H9 (cell line): ENCODE data around the gene PCCA. TPM values are rescaled to one million over a fixed set of nuclear protein-coding genes. Genes with fewer than 3 reads are reported as not detected.
A peak's percentile ranks its signal among the peaks of the same experiment; 100 is the strongest.

Experiments used
- DNase-seq: peaks from one replicate; pipeline ENCODE4 v3.0.0-alpha.2; 2017
- H2AFZ ChIP-seq: one replicate; pipeline ENCODE4 v1.6.1; 2013; ENCODE audit warnings: mild to moderate bottlenecking, low read length, control low read depth, moderate library complexity
- H2AK5ac ChIP-seq: 2 replicates; pipeline ENCODE4 v1.6.1; 2013; ENCODE audit warnings: low read length, control low read depth, mixed read lengths; ENCODE audit not compliant: insufficient read length
- H2BK120ac ChIP-seq: one replicate; pipeline ENCODE4 v1.6.1; 2013; ENCODE audit warnings: low read depth, mild to moderate bottlenecking, low read length, control low read depth, inconsistent platforms; ENCODE audit not compliant: poor library complexity, severe bottlenecking
- H2BK12ac ChIP-seq: 2 replicates; pipeline ENCODE4 v1.6.1; 2013; ENCODE audit warnings: low read length, control low read depth, mixed read lengths, low read depth; ENCODE audit not compliant: insufficient read length
- H2BK15ac ChIP-seq: 2 replicates; pipeline ENCODE4 v1.6.1; 2013; ENCODE audit warnings: low read depth, low read length, control low read depth
- H2BK20ac ChIP-seq: one replicate; pipeline ENCODE4 v1.6.1; 2013; ENCODE audit warnings: low read depth, mild to moderate bottlenecking, low read length, control low read depth, inconsistent platforms; ENCODE audit not compliant: poor library complexity, severe bottlenecking
- H2BK5ac ChIP-seq: 2 replicates; pipeline ENCODE4 v1.6.1; 2013; ENCODE audit warnings: low read length, control low read depth, mixed read lengths; ENCODE audit not compliant: insufficient read length
- H3K14ac ChIP-seq: 2 replicates; pipeline ENCODE4 v1.6.1; 2013; ENCODE audit warnings: low read length, control low read depth; ENCODE audit not compliant: insufficient read depth
- H3K18ac ChIP-seq: 2 replicates; pipeline ENCODE4 v1.6.1; 2013; ENCODE audit warnings: low read depth, mild to moderate bottlenecking, mixed read lengths, low read length, control low read depth; ENCODE audit not compliant: insufficient read length
- H3K23ac ChIP-seq: 2 replicates; pipeline ENCODE4 v1.6.1; 2013; ENCODE audit warnings: low read length, control low read depth, mixed read lengths, low read depth; ENCODE audit not compliant: insufficient read length
- H3K23me2 ChIP-seq: 2 replicates; pipeline ENCODE4 v1.6.1; 2013; ENCODE audit warnings: low read depth, mild to moderate bottlenecking, mixed read lengths, low read length, control low read depth; ENCODE audit not compliant: insufficient read length, poor library complexity, severe bottlenecking
- H3K27ac ChIP-seq: 2 replicates; pipeline ENCODE4 v1.5.1; 2013; ENCODE audit warnings: low read length, control low read depth, mixed read lengths, low read depth; ENCODE audit not compliant: insufficient read length
- H3K27me3 ChIP-seq: 2 replicates; pipeline ENCODE4 v1.6.1; 2013; ENCODE audit warnings: low read length, control low read depth, inconsistent platforms; ENCODE audit not compliant: insufficient read depth
- H3K4ac ChIP-seq: 2 replicates; pipeline ENCODE4 v1.6.1; 2013; ENCODE audit warnings: low read depth, mild to moderate bottlenecking, control low read depth, inconsistent platforms, low read length, moderate library complexity
- H3K4me1 ChIP-seq: 2 replicates; pipeline ENCODE4 v1.6.1; 2013; ENCODE audit warnings: low read length, control low read depth, inconsistent platforms; ENCODE audit not compliant: insufficient read depth
- H3K4me2 ChIP-seq: 2 replicates; pipeline ENCODE4 v1.6.1; 2013; ENCODE audit warnings: low read length, control low read depth, mixed read lengths; ENCODE audit not compliant: insufficient read length, insufficient read depth
- H3K56ac ChIP-seq: 2 replicates; pipeline ENCODE4 v1.6.1; 2013; ENCODE audit warnings: low read depth, mild to moderate bottlenecking, mixed read lengths, low read length, control low read depth; ENCODE audit not compliant: insufficient read length
- H3K79me1 ChIP-seq: 2 replicates; pipeline ENCODE4 v1.6.1; 2013; ENCODE audit warnings: low read depth, mild to moderate bottlenecking, moderate library complexity, low read length, control low read depth, inconsistent platforms; ENCODE audit not compliant: insufficient read depth, poor library complexity, severe bottlenecking
- H3K79me2 ChIP-seq: 2 replicates; pipeline ENCODE4 v1.6.1; 2013; ENCODE audit warnings: low read length, control low read depth, inconsistent platforms; ENCODE audit not compliant: insufficient read depth
- H3K9ac ChIP-seq: 2 replicates; pipeline ENCODE4 v1.6.1; 2013; ENCODE audit warnings: low read length, control low read depth, mixed read lengths; ENCODE audit not compliant: insufficient read length; ENCODE audit errors: extremely low read depth
- H3K9me3 ChIP-seq: one replicate; pipeline ENCODE4 v1.6.1; 2013; ENCODE audit warnings: low read depth, low read length, inconsistent platforms; ENCODE audit not compliant: control insufficient read depth
- H3T11ph ChIP-seq: one replicate; pipeline ENCODE4 v1.6.1; 2013; ENCODE audit warnings: mild to moderate bottlenecking, low read length, control low read depth, inconsistent platforms
- H4K20me1 ChIP-seq: one replicate; pipeline ENCODE4 v1.6.1; 2013; ENCODE audit not compliant: control insufficient read depth, insufficient read length, insufficient read depth
- H4K5ac ChIP-seq: 2 replicates; pipeline ENCODE4 v1.6.1; 2013; ENCODE audit warnings: low read depth, mild to moderate bottlenecking, mixed read lengths, low read length, control low read depth; ENCODE audit not compliant: insufficient read length
- H4K8ac ChIP-seq: replicated peaks from 2 replicates; pipeline ENCODE4 v1.6.1; 2013; ENCODE audit warnings: low read length, control low read depth, mixed read lengths, low read depth; ENCODE audit not compliant: insufficient read length
- H4K91ac ChIP-seq: 2 replicates; pipeline ENCODE4 v1.6.1; 2013; ENCODE audit warnings: low read depth, mild to moderate bottlenecking, moderate library complexity, mixed read lengths, low read length, control low read depth; ENCODE audit not compliant: insufficient read length
- H3K27ac Mint-ChIP-seq, 3 experiments: 2 replicates in 2 of 3; 3 replicates in 1 of 3; pipeline ENCODE4 v1.8.0; 2020 to 2021; ENCODE audit warnings: mixed read lengths in 3 of 3, mild to moderate bottlenecking in 1 of 3, moderate library complexity in 1 of 3
- H3K27me3 Mint-ChIP-seq: 2 replicates; pipeline ENCODE4 v1.8.0; 2021; ENCODE audit warnings: low read depth, mild to moderate bottlenecking, moderate library complexity, mixed read lengths
- H3K36me3 Mint-ChIP-seq, 3 experiments: 2 replicates in 2 of 3; 3 replicates in 1 of 3; pipeline ENCODE4 v1.8.0; 2020 to 2021; ENCODE audit warnings: low read depth in 3 of 3, mixed read lengths in 3 of 3; ENCODE audit not compliant: insufficient read depth in 1 of 3
- H3K4me1 Mint-ChIP-seq, 2 experiments: 2 replicates each; pipeline ENCODE4 v1.8.0; 2020; ENCODE audit warnings: mixed read lengths in 2 of 2
- H3K4me3 Mint-ChIP-seq, 2 experiments: 2 replicates in 1 of 2; 3 replicates in 1 of 2; pipeline ENCODE4 v1.8.0; 2020 to 2021; ENCODE audit warnings: mild to moderate bottlenecking in 2 of 2, mixed read lengths in 2 of 2, moderate library complexity in 1 of 2
- H3K9me3 Mint-ChIP-seq, 2 experiments: 2 replicates in 1 of 2; 3 replicates in 1 of 2; pipeline ENCODE4 v1.8.0; 2020; ENCODE audit warnings: mild to moderate bottlenecking in 2 of 2, mixed read lengths in 2 of 2, moderate library complexity in 1 of 2
- WGBS: extraction: QIAGEN DNeasy Blood & Tissue Kit; methylation state at CpG from one replicate; pipeline ENCODE4 v1.1.7; 2013; ENCODE audit warnings: missing lambda C conversion rate, low lambda C conversion rate, mixed read lengths; ENCODE audit not compliant: insufficient read length; ENCODE audit errors: extremely low coverage; 5-methylcytosine and 5-hydroxymethylcytosine counted together
- total RNA-seq: library from RNA; stranded (reverse); gene quantifications from 2 replicates; pipeline ENCODE4 v1.2.1, GENCODE V29; 2021
- TF ChIP-seq, protein P1 (sequence below): fragments of 200-600 bp; sonication (generic); conservative IDR thresholded peaks from 3 replicates; pipeline ENCODE4 v1.8.0; 2021; ENCODE audit warnings: antibody characterized with exemption, mild to moderate bottlenecking

The PCCA gene
- total RNA-seq, 1 experiment from 2014 or later, result 56.5 TPM

- no peak for DNase-seq
- H3K4me1 Mint-ChIP-seq, result peaks cover 40 to 46% of the 10 kb centered on the region in 2 experiments
- H4K91ac ChIP-seq, result no peak overlapping the region
- H3K4me3 Mint-ChIP-seq, result no peak overlapping the region
- H2BK20ac ChIP-seq, result no peak overlapping the region
- no peak overlapping the region for H2BK5ac ChIP-seq
- no peaks in the 10 kb centered on the region for H3K27me3 Mint-ChIP-seq
- no peak overlapping the region for H2AK5ac ChIP-seq
- 0 out of 7 replicates have a peak overlapping the region, but pooled peaks of 1 of the 3 experiments have one; percentile 12 for H3K27ac Mint-ChIP-seq
- H3K4ac ChIP-seq, result no peak overlapping the region
- no peak overlapping the region for H3K14ac ChIP-seq
- H2BK12ac ChIP-seq, result no peak overlapping the region
- peaks cover 5 to 14% (median 7%) of the 10 kb centered on the region in 3 experiments; a peak in 6 of 7 replicates for H3K36me3 Mint-ChIP-seq
- no peak overlapping the region for H3K23ac ChIP-seq
- no peaks in the 10 kb centered on the region for H3K79me2 ChIP-seq
- H4K20me1 ChIP-seq, result no peaks in the 10 kb centered on the region
- H3K9me3 Mint-ChIP-seq, result no peaks in the 10 kb centered on the region
- no CpG with 5 or more reads among the region's 14 CpGs for WGBS
- H3T11ph ChIP-seq, result no peak overlapping the region
- no peak overlapping the region for H3K18ac ChIP-seq
- TF ChIP-seq, protein P1, sequence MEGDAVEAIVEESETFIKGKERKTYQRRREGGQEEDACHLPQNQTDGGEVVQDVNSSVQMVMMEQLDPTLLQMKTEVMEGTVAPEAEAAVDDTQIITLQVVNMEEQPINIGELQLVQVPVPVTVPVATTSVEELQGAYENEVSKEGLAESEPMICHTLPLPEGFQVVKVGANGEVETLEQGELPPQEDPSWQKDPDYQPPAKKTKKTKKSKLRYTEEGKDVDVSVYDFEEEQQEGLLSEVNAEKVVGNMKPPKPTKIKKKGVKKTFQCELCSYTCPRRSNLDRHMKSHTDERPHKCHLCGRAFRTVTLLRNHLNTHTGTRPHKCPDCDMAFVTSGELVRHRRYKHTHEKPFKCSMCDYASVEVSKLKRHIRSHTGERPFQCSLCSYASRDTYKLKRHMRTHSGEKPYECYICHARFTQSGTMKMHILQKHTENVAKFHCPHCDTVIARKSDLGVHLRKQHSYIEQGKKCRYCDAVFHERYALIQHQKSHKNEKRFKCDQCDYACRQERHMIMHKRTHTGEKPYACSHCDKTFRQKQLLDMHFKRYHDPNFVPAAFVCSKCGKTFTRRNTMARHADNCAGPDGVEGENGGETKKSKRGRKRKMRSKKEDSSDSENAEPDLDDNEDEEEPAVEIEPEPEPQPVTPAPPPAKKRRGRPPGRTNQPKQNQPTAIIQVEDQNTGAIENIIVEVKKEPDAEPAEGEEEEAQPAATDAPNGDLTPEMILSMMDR, result no peak
- no peak overlapping the region for H3K27ac ChIP-seq
- H2BK120ac ChIP-seq, result no peak overlapping the region
- H2AFZ ChIP-seq, result no peak overlapping the region
- H4K5ac ChIP-seq, result no peak overlapping the region
- H3K4me2 ChIP-seq, result no peak overlapping the region
- H3K79me1 ChIP-seq, result no peaks in the 10 kb centered on the region
- H2BK15ac ChIP-seq, result no peak overlapping the region
- H3K9me3 ChIP-seq, result no peaks in the 10 kb centered on the region
- no peak overlapping the region for H4K8ac ChIP-seq
- peaks cover 11% of the 10 kb centered on the region; the same call in 1 of the 2 replicates for H3K4me1 ChIP-seq
- no peaks in the 10 kb centered on the region for H3K27me3 ChIP-seq
- H3K23me2 ChIP-seq, result no peaks in the 10 kb centered on the region
- H3K56ac ChIP-seq, result no peak overlapping the region
- no peak overlapping the region for H3K9ac ChIP-seq
Observed at GRCh38 chr13:100523411-100523810, 434.5 kb downstream of the PCCA start.
